GM23338 (cell line): ENCODE results near the gene DOCK6. TPM values are rescaled to one million over a fixed set of nuclear protein-coding genes. Genes with fewer than 3 reads are reported as not detected.

ENCODE experiments used
- ATAC-seq: fragments of 200-7000 bp; cut with Tn5 transposase; 3 replicates; pipeline ENCODE4 v1.9.1; 2020
- DNase-seq: peaks from one replicate; pipeline ENCODE4 v3.0.0-alpha.2; 2015; ENCODE audit warnings: low spot score
- H2AFZ ChIP-seq: fragments of 200-600 bp; sonication (generic); 2 replicates; pipeline ENCODE4 v1.8.0; 2016; ENCODE audit warnings: antibody characterized with exemption, mild to moderate bottlenecking, moderate library complexity
- H3F3A ChIP-seq: fragments of 200-600 bp; sonication (generic); replicated peaks from 2 replicates; pipeline ENCODE4 v1.8.0; 2017; ENCODE audit warnings: antibody characterized with exemption, mixed run types, low read depth
- H3K27ac ChIP-seq: fragments of 200-600 bp; sonication (generic); 2 replicates; pipeline ENCODE4 v1.6.1; 2016; ENCODE audit warnings: low read depth
- H3K27me3 ChIP-seq: fragments of 200-600 bp; sonication (generic); 2 replicates; pipeline ENCODE4 v1.8.0; 2016; ENCODE audit warnings: mild to moderate bottlenecking, mixed run types, moderate library complexity; ENCODE audit not compliant: insufficient read depth
- H3K36me3 ChIP-seq: fragments of 200-600 bp; sonication (generic); 2 replicates; pipeline ENCODE4 v1.8.0; 2016; ENCODE audit warnings: mild to moderate bottlenecking; ENCODE audit not compliant: insufficient read depth
- H3K4me1 ChIP-seq: fragments of 200-600 bp; sonication (generic); 2 replicates; pipeline ENCODE4 v1.8.0; 2016; ENCODE audit warnings: mild to moderate bottlenecking, moderate library complexity; ENCODE audit not compliant: insufficient read depth
- H3K4me2 ChIP-seq: fragments of 200-600 bp; sonication (generic); 2 replicates; pipeline ENCODE4 v1.7.1; 2017; ENCODE audit warnings: mixed run types
- H3K4me3 ChIP-seq: fragments of 200-600 bp; sonication (generic); 2 replicates; pipeline ENCODE4 v1.6.1; 2016; ENCODE audit warnings: mixed run types
- H3K79me2 ChIP-seq: fragments of 200-600 bp; sonication (generic); replicated peaks from 2 replicates; pipeline ENCODE4 v1.8.0; 2017; ENCODE audit warnings: mild to moderate bottlenecking; ENCODE audit not compliant: insufficient read depth
- H3K9me2 ChIP-seq: fragments of 200-600 bp; sonication (generic); 2 replicates; pipeline ENCODE4 v1.8.0; 2017; ENCODE audit not compliant: insufficient read depth
- H4K20me1 ChIP-seq: fragments of 200-600 bp; sonication (generic); replicated peaks from 2 replicates; pipeline ENCODE4 v1.8.0; 2017; ENCODE audit warnings: mild to moderate bottlenecking; ENCODE audit not compliant: insufficient read depth
- H3K27ac Mint-ChIP-seq: 2 replicates; pipeline ENCODE4 v1.8.0; 2020; ENCODE audit warnings: inconsistent platforms, mild to moderate bottlenecking, moderate library complexity, mixed read lengths
- H3K27me3 Mint-ChIP-seq: 3 replicates; pipeline ENCODE4 v1.8.0; 2022; ENCODE audit warnings: low read depth, mild to moderate bottlenecking, moderate library complexity, mixed read lengths, inconsistent platforms; ENCODE audit not compliant: insufficient read depth, poor library complexity
- H3K36me3 Mint-ChIP-seq: 3 replicates; pipeline ENCODE4 v1.8.0; 2021; ENCODE audit warnings: low read depth, mild to moderate bottlenecking, inconsistent platforms, moderate library complexity, mixed read lengths
- H3K4me1 Mint-ChIP-seq: 3 replicates; pipeline ENCODE4 v1.8.0; 2020; ENCODE audit warnings: mild to moderate bottlenecking, inconsistent platforms, mixed read lengths
- H3K4me3 Mint-ChIP-seq: 3 replicates; pipeline ENCODE4 v1.8.0; 2021; ENCODE audit warnings: moderate library complexity, mild to moderate bottlenecking, inconsistent platforms, mixed read lengths
- H3K9me3 Mint-ChIP-seq: 3 replicates; pipeline ENCODE4 v1.8.0; 2020; ENCODE audit warnings: moderate library complexity, mild to moderate bottlenecking, inconsistent platforms, mixed read lengths
- EZH2 ChIP-seq: fragments of 200-600 bp; sonication (generic); IDR thresholded peaks from one replicate; pipeline ENCODE4 v1.8.0; 2017; ENCODE audit warnings: antibody characterized with exemption, mild to moderate bottlenecking, low read depth; ENCODE audit not compliant: unreplicated experiment
- JUNB ChIP-seq: IDR thresholded peaks from one replicate; pipeline ENCODE4 v1.6.1; 2016; ENCODE audit warnings: antibody characterized with exemption; ENCODE audit not compliant: unreplicated experiment
- POLR2AphosphoS5 ChIP-seq: IDR thresholded peaks from 2 replicates; pipeline ENCODE4 v1.6.1; 2016; ENCODE audit warnings: antibody characterized with exemption, low read depth
- ZNF114 ChIP-seq: fragments of 250-450 bp; sonication (Bioruptor Pico); IDR thresholded peaks from 2 replicates; pipeline ENCODE4 v1.5.0; 2020; ENCODE audit warnings: mild to moderate bottlenecking, moderate library complexity
- ZNF331 ChIP-seq: fragments of 250-450 bp; sonication (Bioruptor Pico); IDR thresholded peaks from 2 replicates; pipeline ENCODE4 v1.5.0; 2020; ENCODE audit warnings: low read depth, mild to moderate bottlenecking, moderate library complexity
- polyA plus RNA-seq: library from polyadenylated mRNA; unstranded; fragments of >200 nt; fragmentation: Nextera tagmentation; extraction: Ambion mirVana; gene quantifications from 2 replicates; pipeline ENCODE4 v1.2.1, GENCODE V29; 2016
- total RNA-seq: library from RNA; depleted of rRNA; stranded (reverse); fragments of >200 nt; shearing (Covaris generic); gene quantifications from 2 replicates; pipeline ENCODE4 v1.2.3, GENCODE V29; 2014
- TF ChIP-seq, protein P1 (sequence below): fragments of 250-450 bp; sonication (Bioruptor Pico); IDR thresholded peaks from 2 replicates; pipeline ENCODE4 v1.5.0; 2020; ENCODE audit warnings: mild to moderate bottlenecking, moderate library complexity

Gene DOCK6
- total and polyA plus RNA-seq, 2 experiments from 2014 or later, result 34.6 to 49.0 TPM

DNA sequence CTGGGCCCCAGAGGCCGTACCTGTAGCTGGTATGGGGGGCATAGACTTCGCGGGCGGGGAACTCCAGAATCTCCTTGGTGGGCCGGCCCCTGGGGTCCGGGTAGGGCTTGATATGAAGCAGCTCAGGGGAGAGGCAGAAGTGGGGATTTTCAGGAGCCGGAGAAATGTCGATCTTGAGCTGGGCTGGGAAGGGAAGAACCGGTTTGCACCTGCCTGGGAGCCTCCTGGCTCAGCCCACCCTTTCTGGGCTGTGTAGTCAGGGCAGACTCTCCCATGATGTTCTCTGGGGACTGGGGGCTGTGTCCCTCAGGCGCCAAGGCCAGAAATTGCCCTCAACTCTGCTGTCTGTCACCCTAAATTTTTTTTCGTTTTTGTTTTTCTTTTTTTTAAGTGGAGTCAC lies 20.3 kb downstream of the DOCK6 start:
- no peaks in the 10 kb centered on the region for H3K4me1 ChIP-seq
- Mint-ChIP-seq H3K4me1 (peaks cover 6% of the 10 kb centered on the region), H3K36me3 (peaks cover 36% of the 10 kb centered on the region), H3K4me3 (no peak overlapping the region), H3K27ac (no peak overlapping the region), H3K27me3 (peaks cover 10% of the 10 kb centered on the region), H3K9me3 (no peaks in the 10 kb centered on the region)
- H2AFZ ChIP-seq, result no peak overlapping the region
- no peak for DNase-seq
- no peaks in the 10 kb centered on the region for H3K27me3 ChIP-seq
- H3K4me2 ChIP-seq, result no peak overlapping the region
- H3K4me3 ChIP-seq, result no peak overlapping the region
- H3K9me2 ChIP-seq, result no peaks in the 10 kb centered on the region
- H3F3A ChIP-seq, result no peaks in the 10 kb centered on the region
- no peak overlapping the region for H3K27ac ChIP-seq
- H3K36me3 ChIP-seq, result no peaks in the 10 kb centered on the region
- ATAC-seq, result no peak
- no peaks in the 10 kb centered on the region for H3K79me2 ChIP-seq
- TF ChIP-seq, protein P1, sequence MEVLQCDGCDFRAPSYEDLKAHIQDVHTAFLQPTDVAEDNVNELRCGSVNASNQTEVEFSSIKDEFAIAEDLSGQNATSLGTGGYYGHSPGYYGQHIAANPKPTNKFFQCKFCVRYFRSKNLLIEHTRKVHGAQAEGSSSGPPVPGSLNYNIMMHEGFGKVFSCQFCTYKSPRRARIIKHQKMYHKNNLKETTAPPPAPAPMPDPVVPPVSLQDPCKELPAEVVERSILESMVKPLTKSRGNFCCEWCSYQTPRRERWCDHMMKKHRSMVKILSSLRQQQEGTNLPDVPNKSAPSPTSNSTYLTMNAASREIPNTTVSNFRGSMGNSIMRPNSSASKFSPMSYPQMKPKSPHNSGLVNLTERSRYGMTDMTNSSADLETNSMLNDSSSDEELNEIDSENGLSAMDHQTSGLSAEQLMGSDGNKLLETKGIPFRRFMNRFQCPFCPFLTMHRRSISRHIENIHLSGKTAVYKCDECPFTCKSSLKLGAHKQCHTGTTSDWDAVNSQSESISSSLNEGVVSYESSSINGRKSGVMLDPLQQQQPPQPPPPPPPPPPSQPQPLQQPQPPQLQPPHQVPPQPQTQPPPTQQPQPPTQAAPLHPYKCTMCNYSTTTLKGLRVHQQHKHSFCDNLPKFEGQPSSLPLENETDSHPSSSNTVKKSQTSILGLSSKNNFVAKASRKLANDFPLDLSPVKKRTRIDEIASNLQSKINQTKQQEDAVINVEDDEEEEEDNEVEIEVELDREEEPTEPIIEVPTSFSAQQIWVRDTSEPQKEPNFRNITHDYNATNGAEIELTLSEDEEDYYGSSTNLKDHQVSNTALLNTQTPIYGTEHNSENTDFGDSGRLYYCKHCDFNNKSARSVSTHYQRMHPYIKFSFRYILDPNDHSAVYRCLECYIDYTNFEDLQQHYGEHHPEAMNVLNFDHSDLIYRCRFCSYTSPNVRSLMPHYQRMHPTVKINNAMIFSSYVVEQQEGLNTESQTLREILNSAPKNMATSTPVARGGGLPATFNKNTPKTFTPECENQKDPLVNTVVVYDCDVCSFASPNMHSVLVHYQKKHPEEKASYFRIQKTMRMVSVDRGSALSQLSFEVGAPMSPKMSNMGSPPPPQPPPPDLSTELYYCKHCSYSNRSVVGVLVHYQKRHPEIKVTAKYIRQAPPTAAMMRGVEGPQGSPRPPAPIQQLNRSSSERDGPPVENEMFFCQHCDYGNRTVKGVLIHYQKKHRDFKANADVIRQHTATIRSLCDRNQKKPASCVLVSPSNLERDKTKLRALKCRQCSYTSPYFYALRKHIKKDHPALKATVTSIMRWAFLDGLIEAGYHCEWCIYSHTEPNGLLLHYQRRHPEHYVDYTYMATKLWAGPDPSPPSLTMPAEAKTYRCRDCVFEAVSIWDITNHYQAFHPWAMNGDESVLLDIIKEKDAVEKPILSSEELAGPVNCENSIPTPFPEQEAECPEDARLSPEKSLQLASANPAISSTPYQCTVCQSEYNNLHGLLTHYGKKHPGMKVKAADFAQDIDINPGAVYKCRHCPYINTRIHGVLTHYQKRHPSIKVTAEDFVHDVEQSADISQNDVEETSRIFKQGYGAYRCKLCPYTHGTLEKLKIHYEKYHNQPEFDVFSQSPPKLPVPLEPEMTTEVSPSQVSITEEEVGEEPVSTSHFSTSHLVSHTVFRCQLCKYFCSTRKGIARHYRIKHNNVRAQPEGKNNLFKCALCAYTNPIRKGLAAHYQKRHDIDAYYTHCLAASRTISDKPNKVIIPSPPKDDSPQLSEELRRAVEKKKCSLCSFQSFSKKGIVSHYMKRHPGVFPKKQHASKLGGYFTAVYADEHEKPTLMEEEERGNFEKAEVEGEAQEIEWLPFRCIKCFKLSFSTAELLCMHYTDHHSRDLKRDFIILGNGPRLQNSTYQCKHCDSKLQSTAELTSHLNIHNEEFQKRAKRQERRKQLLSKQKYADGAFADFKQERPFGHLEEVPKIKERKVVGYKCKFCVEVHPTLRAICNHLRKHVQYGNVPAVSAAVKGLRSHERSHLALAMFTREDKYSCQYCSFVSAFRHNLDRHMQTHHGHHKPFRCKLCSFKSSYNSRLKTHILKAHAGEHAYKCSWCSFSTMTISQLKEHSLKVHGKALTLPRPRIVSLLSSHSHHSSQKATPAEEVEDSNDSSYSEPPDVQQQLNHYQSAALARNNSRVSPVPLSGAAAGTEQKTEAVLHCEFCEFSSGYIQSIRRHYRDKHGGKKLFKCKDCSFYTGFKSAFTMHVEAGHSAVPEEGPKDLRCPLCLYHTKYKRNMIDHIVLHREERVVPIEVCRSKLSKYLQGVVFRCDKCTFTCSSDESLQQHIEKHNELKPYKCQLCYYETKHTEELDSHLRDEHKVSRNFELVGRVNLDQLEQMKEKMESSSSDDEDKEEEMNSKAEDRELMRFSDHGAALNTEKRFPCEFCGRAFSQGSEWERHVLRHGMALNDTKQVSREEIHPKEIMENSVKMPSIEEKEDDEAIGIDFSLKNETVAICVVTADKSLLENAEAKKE, result no peak
- no peaks in the 10 kb centered on the region; the same call in 1 of the 2 replicates for H4K20me1 ChIP-seq

DNA sequence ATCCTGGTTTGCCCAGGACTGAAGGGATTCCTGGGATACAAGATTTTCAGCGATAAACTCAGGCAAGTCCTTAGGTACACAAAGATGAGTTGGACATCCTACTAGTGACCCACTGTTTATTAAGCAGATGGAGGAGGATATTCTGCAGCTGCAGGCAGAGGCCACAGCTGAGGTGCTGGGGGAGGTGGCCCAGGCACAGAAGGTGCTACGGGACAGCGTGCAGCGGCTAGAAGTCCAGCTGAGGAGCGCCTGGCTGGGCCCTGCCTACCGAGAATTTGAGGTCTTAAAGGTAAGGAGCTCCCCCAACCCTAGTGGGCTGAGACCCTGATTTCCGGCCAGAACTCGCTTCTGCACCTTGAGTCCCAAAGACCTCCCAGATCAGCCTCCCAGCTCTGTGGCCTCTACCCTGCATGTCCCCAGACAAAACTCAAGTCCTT lies 22.3 kb downstream of the DOCK6 start:
- H3K79me2 ChIP-seq, result no peaks in the 10 kb centered on the region
- H3K27me3 ChIP-seq, result no peaks in the 10 kb centered on the region
- no peak overlapping the region for H3K4me3 ChIP-seq
- DNase-seq (no peak), ATAC-seq (no peak)
- H3F3A ChIP-seq, result no peaks in the 10 kb centered on the region
- peaks cover 11% of the 10 kb centered on the region for H3K27me3 Mint-ChIP-seq
- no peak overlapping the region for H3K4me3 Mint-ChIP-seq
- no peaks in the 10 kb centered on the region; the same call in 1 of the 2 replicates for H4K20me1 ChIP-seq
- no peaks in the 10 kb centered on the region for H3K9me2 ChIP-seq
- H3K27ac ChIP-seq, result no peak overlapping the region
- no peaks in the 10 kb centered on the region; the same call in 1 of the 2 replicates for H3K36me3 ChIP-seq
- H3K4me2 ChIP-seq, result no peak overlapping the region
- no peaks in the 10 kb centered on the region for H3K9me3 Mint-ChIP-seq
- no peak overlapping the region for H2AFZ ChIP-seq
- H3K36me3 Mint-ChIP-seq, result peaks cover 30% of the 10 kb centered on the region
- no peak overlapping the region for H3K27ac Mint-ChIP-seq
- peaks cover 9% of the 10 kb centered on the region for H3K4me1 Mint-ChIP-seq
- H3K4me1 ChIP-seq, result no peaks in the 10 kb centered on the region
- TF ChIP-seq ZNF331 (CRISPR knock-in tag) (no peak), JUNB (no peak), EZH2 (no peak), ZNF114 (CRISPR knock-in tag) (no peak), POLR2AphosphoS5 (no peak)
- TF ChIP-seq, protein P1, result no peak
